GM12878 (cell line): ENCODE data around the gene ZSCAN5B. TPM values are rescaled to one million over a fixed set of nuclear protein-coding genes. Genes with fewer than 3 reads are reported as not detected.

ENCODE experiments used
- ATAC-seq: fragments of 200-7000 bp; cut with Tn5 transposase; 3 replicates; pipeline ENCODE4 v1.9.1; 2020; ENCODE audit warnings: mild to moderate bottlenecking, moderate library complexity
- BruUV-seq: library from RNA; stranded (reverse); fragments of 400-500 nt; replicated peaks from 2 replicates; lab custom pipeline; 2021; lab: Mats Ljungman, UMichigan
- CTCF ChIA-PET: fragments of 300-600 bp; sonication (Branson Sonifier 250); formaldehyde crosslinking; extraction: SDS; loops from one replicate; lab custom pipeline; 2021; ENCODE audit warnings: inconsistent platforms; lab: Yijun Ruan, JAX
- POLR2A ChIA-PET: fragments of 350-600 bp; formaldehyde crosslinking; extraction: SDS; loops from one replicate; lab custom pipeline; 2021; ENCODE audit warnings: inconsistent platforms; lab: Charles Lee
- RAD21 ChIA-PET: fragments of 300-600 bp; sonication (Branson Sonifier 250); formaldehyde crosslinking; loops from one replicate; lab custom pipeline; 2023; ENCODE audit warnings: antibody characterized with exemption; ENCODE audit not compliant: unreplicated experiment; lab: Charles Lee
- SMC1A ChIA-PET: fragments of 300-600 bp; sonication (Branson Sonifier 250); formaldehyde crosslinking; loops from one replicate; lab custom pipeline; 2023; ENCODE audit not compliant: unreplicated experiment, uncharacterized antibody; lab: Charles Lee
- DNase-seq: peaks from one replicate; pipeline ENCODE4 v3.0.0-alpha.2; 2011; ENCODE audit warnings: low read depth, low spot score
- FAIRE-seq: peaks from 3 replicates; lab custom pipeline; 2011; peaks lifted over from hg19 to GRCh38; lab: Jason Lieb, UNC
- H2AFZ ChIP-seq: 2 replicates; pipeline ENCODE4 v1.6.0; 2011; ENCODE audit warnings: low read depth, low read length, control low read depth; ENCODE audit not compliant: control insufficient read depth
- H3K27ac ChIP-seq: 2 replicates; pipeline ENCODE4 v1.5.1; 2011; ENCODE audit warnings: control low read depth; ENCODE audit not compliant: control insufficient read depth, insufficient read depth
- H3K27me3 ChIP-seq, 2 experiments: replicated peaks in 1 of 2; 2 replicates each; pipeline versions ENCODE4 v1.6.0 to v1.6.1; 2011; ENCODE audit warnings: low read length in 1 of 2; ENCODE audit not compliant: control insufficient read depth in 2 of 2, insufficient read depth in 2 of 2
- H3K36me3 ChIP-seq, 2 experiments: 2 replicates each; pipeline ENCODE4 v1.5.1; 2011; ENCODE audit warnings: low read length in 1 of 2; ENCODE audit not compliant: control insufficient read depth in 2 of 2, insufficient read depth in 2 of 2
- H3K4me1 ChIP-seq: 2 replicates; pipeline ENCODE4 v1.6.1; 2011; ENCODE audit warnings: mild to moderate bottlenecking, low read length, moderate library complexity, mixed read lengths; ENCODE audit not compliant: control insufficient read depth, insufficient read depth
- H3K4me2 ChIP-seq: 2 replicates; pipeline ENCODE4 v1.6.0; 2011; ENCODE audit warnings: control low read depth; ENCODE audit not compliant: control insufficient read depth, insufficient read depth
- H3K4me3 ChIP-seq: fragments of 200-600 bp; sonication (generic); 2 replicates; pipeline ENCODE4 v1.5.1; 2016
- H3K79me2 ChIP-seq: 2 replicates; pipeline ENCODE4 v1.6.0; 2011; ENCODE audit warnings: low read length; ENCODE audit not compliant: control insufficient read depth, insufficient read depth
- H3K9ac ChIP-seq: 2 replicates; pipeline ENCODE4 v1.8.0; 2011; ENCODE audit warnings: low read length, control low read depth, mixed read lengths; ENCODE audit not compliant: control insufficient read depth, insufficient read depth
- H3K9me3 ChIP-seq: replicated peaks from 3 replicates; pipeline ENCODE4 v1.5.1; 2011; ENCODE audit warnings: mild to moderate bottlenecking, low read length; ENCODE audit not compliant: control insufficient read depth, insufficient read depth
- H4K20me1 ChIP-seq: 2 replicates; pipeline ENCODE4 v1.6.0; 2011; ENCODE audit not compliant: control insufficient read depth, insufficient read depth
- ATF3 ChIP-seq: IDR thresholded peaks from 2 replicates; pipeline ENCODE4 v1.6.1; 2011; ENCODE audit warnings: low read depth, mild to moderate bottlenecking, low read length, moderate library complexity, borderline replicate concordance; ENCODE audit errors: extremely low read depth
- E2F8 ChIP-seq: fragments of 450-650 bp; IDR thresholded peaks from 2 replicates; pipeline ENCODE4 v1.6.1; 2018; ENCODE audit warnings: mild to moderate bottlenecking, low read depth, moderate library complexity; ENCODE audit not compliant: partially characterized antibody
- EP300 ChIP-seq, 2 experiments: fragments of 150-350 bp in 1 of 2; IDR thresholded peaks; 2 replicates each; pipeline ENCODE4 v1.6.1; 2011 to 2012; ENCODE audit warnings: low read depth in 2 of 2, low read length in 2 of 2, borderline replicate concordance in 1 of 2, improper control_type of control experiment in 1 of 2, inconsistent platforms in 1 of 2; ENCODE audit not compliant: control insufficient read depth in 1 of 2
- IRF4 ChIP-seq: IDR thresholded peaks from 2 replicates; pipeline ENCODE4 v1.6.1; 2011; ENCODE audit warnings: low read depth, low read length
- IRF5 ChIP-seq: fragments of 450-650 bp; IDR thresholded peaks from 2 replicates; pipeline ENCODE4 v1.6.1; 2017; ENCODE audit warnings: borderline replicate concordance
- JUND ChIP-seq: IDR thresholded peaks from 2 replicates; pipeline ENCODE4 v1.6.1; 2012; ENCODE audit warnings: low read depth, mild to moderate bottlenecking, low read length, improper control_type of control experiment, moderate library complexity
- MEF2B ChIP-seq: fragments of 450-650 bp; IDR thresholded peaks from 2 replicates; pipeline ENCODE4 v1.6.1; 2018; ENCODE audit warnings: mild to moderate bottlenecking, moderate library complexity; ENCODE audit not compliant: partially characterized antibody, poor library complexity, severe bottlenecking
- MYB ChIP-seq: fragments of 150-350 bp; IDR thresholded peaks from 2 replicates; pipeline ENCODE4 v1.6.1; 2014; ENCODE audit warnings: mild to moderate bottlenecking, low read depth, low read length, borderline replicate concordance
- NBN ChIP-seq: fragments of 450-650 bp; IDR thresholded peaks from 2 replicates; pipeline ENCODE4 v1.6.1; 2016
- NR2C1 ChIP-seq: fragments of 450-650 bp; IDR thresholded peaks from 2 replicates; pipeline ENCODE4 v1.6.1; 2017; ENCODE audit warnings: antibody characterized with exemption, mild to moderate bottlenecking, moderate library complexity
- SPI1 ChIP-seq: IDR thresholded peaks from 2 replicates; pipeline ENCODE4 v1.6.1; 2011; ENCODE audit warnings: low read depth, mild to moderate bottlenecking, low read length, moderate library complexity, borderline replicate concordance; ENCODE audit not compliant: insufficient read depth
- TAF1 ChIP-seq: IDR thresholded peaks from 2 replicates; pipeline ENCODE4 v1.6.1; 2011; ENCODE audit warnings: mild to moderate bottlenecking, low read depth, low read length, borderline replicate concordance
- WGBS: methylation state at CpG from one replicate; pipeline ENCODE4 v1.1.6; 2016; ENCODE audit warnings: low lambda C conversion rate; ENCODE audit not compliant: insufficient replicate concordance, insufficient coverage; ENCODE audit errors: missing lambda C conversion rate; 5-methylcytosine and 5-hydroxymethylcytosine counted together
- in situ Hi-C: fragments of 300-500 bp; cut with MboI; formaldehyde crosslinking; loops from 9 replicates; pipeline ENCODE4 v1.14.3; 2018; ENCODE audit warnings: mixed read lengths
- intact Hi-C: fragments of 100-400 bp; cut with micrococcal nuclease; formaldehyde crosslinking; loops from one replicate; pipeline ENCODE4 v1.14.2; 2022; ENCODE audit not compliant: unreplicated experiment
- polyA plus RNA-seq, 11 experiments: library from polyadenylated mRNA; depleted of rRNA in 4 of 11; unstranded in 6 of 11; stranded (reverse) in 5 of 11; fragments of >200 nt; fragmentation: Nextera tagmentation in 4 of 11; fragmentation: Illumina TruSeq in 1 of 11; extraction: Ambion mirVana in 4 of 11; extraction: Trizol in 1 of 11; gene quantifications; 1 replicate in 1 of 11; 2 replicates in 10 of 11; pipeline versions ENCODE4 v1.2.1 to v1.2.3, GENCODE V29; 2011 to 2016; ENCODE audit warnings: inconsistent platforms in 2 of 11, missing spikeins in 2 of 11, low read depth in 1 of 11
- total RNA-seq, 4 experiments: library from RNA; depleted of rRNA in 3 of 4; stranded (reverse); fragments of >200 nt in 3 of 4; fragmentation: Illumina TruSeq in 1 of 4; extraction: Trizol in 1 of 4; gene quantifications; 2 replicates each; pipeline versions ENCODE4 v1.2.1 to v1.2.3, GENCODE V29; 2013 to 2021

ZSCAN5B gene
- total and polyA plus RNA-seq, 10 of the 15 experiments (the other 5 are each of a cell fraction or from before 2014, with no cell fraction given): 0.04 TPM; not detected in 9

- ChIA-PET CTCF (interaction anchor here (1.2 kb wide), 1 partner anchor 34 kb away, joined by 3 read pairs; no protein-coding TSS in a partner anchor), POLR2A (no interaction called here)
- no peaks in the 10 kb centered on the region for H3K27me3 ChIP-seq
- no peaks in the 10 kb centered on the region for H3K9me3 ChIP-seq
- intact Hi-C loops: no loop called here
- TF ChIP-seq ATF3 (no peak), EP300 (IDR thresholded peaks at IDR 0.05; ENCODE audit: borderline replicate concordance in 1 of 2, control insufficient read depth in 1 of 2, low read depth in 2 of 2, low read length in 2 of 2) (no peak), SPI1 (no peak), IRF4 (no peak), JUND (no peak), NR2C1 (no peak), MYB (no peak), MEF2B (no peak), NBN (no peak), IRF5 (no peak), TAF1 (no peak), E2F8 (no peak)
- TF ChIP-seq, all 136 proteins: peak for 0
- Histone ChIP-seq H3K4me1 (no peaks in the 10 kb centered on the region), H4K20me1 (no peaks in the 10 kb centered on the region), H3K4me3 (no peak overlapping the region), H3K27ac (no peak overlapping the region), H3K9ac (no peak overlapping the region), H3K36me3 (no peaks in the 10 kb centered on the region; a peak in 1 of 4 replicates), H3K4me2 (no peak overlapping the region), H3K79me2 (no peaks in the 10 kb centered on the region), H2AFZ (no peak overlapping the region)
- FAIRE-seq (no peak), DNase-seq (no peak), ATAC-seq (no peak)
- in situ Hi-C loops: no loop called here
- SMC1A ChIA-PET: no interaction called here
- BruUV-seq: no TSS peak
- RAD21 ChIA-PET: no interaction called here
- WGBS: 47% methylated on average over 10 of the region's 10 CpGs
These were observed 21.4 kb upstream of the ZSCAN5B start for GRCh38 chr19:56218961-56219360.
